ENCODE measurements around the gene CCL15.

DNA sequence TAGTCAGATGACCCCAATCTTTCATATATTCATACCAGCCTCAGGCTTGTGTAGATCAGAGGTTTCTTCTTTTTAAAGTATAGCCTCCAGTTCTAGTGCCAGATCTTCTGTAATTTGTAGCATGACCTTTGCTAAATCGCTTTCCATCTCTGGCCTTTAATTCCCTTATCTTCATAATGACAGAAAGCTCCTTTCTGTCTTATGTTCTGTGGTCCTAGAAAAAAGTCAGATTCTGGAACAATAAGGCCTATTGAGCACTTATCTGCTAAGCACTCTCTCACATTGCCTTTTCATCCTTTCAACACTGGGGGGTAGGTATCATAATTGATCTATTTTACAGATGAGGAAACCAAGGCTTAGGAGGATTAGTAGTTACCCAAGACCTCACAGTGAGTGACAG lies 29.3 kb downstream of the CCL15 start:
- TF ChIP-seq, protein P1, sequence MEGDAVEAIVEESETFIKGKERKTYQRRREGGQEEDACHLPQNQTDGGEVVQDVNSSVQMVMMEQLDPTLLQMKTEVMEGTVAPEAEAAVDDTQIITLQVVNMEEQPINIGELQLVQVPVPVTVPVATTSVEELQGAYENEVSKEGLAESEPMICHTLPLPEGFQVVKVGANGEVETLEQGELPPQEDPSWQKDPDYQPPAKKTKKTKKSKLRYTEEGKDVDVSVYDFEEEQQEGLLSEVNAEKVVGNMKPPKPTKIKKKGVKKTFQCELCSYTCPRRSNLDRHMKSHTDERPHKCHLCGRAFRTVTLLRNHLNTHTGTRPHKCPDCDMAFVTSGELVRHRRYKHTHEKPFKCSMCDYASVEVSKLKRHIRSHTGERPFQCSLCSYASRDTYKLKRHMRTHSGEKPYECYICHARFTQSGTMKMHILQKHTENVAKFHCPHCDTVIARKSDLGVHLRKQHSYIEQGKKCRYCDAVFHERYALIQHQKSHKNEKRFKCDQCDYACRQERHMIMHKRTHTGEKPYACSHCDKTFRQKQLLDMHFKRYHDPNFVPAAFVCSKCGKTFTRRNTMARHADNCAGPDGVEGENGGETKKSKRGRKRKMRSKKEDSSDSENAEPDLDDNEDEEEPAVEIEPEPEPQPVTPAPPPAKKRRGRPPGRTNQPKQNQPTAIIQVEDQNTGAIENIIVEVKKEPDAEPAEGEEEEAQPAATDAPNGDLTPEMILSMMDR (IDR thresholded peaks at IDR 0.05 in 8 of 11, conservative IDR thresholded peaks at IDR 0.05 in 3 of 11): no peak
- TF ChIP-seq POLR2A (IDR thresholded peaks at IDR 0.05): no peak
- no peak for TF ChIP-seq POLR2AphosphoS5 (IDR thresholded peaks at IDR 0.05)
